Fibroblast of mammary gland (primary cell): ENCODE measurements around the gene MCF2L.

ENCODE experiments used
- DNase-seq: peaks from one replicate; pipeline ENCODE4 v3.0.0-alpha.2; 2010; ENCODE audit warnings: low read depth
- H3K4me3 ChIP-seq: 2 replicates; pipeline ENCODE4 v1.5.1; 2011; ENCODE audit warnings: low read depth, mild to moderate bottlenecking, low read length, moderate library complexity; ENCODE audit not compliant: control insufficient read depth
- CTCF ChIP-seq: conservative IDR thresholded peaks from 2 replicates; pipeline ENCODE4 v1.5.1; 2011; ENCODE audit warnings: low read depth, low read length, inconsistent platforms; ENCODE audit not compliant: control insufficient read depth, insufficient read depth

The MCF2L gene

GRCh38 chr13:112983428-112984196 lies 14.6 kb downstream of the MCF2L start:
- H3K4me3 ChIP-seq, result no peak overlapping the region
- no peak for TF ChIP-seq CTCF
- DNase-seq, result no peak

GRCh38 chr13:112984501-112984900 lies 15.5 kb downstream of the MCF2L start:
- H3K4me3 ChIP-seq, result no peak overlapping the region
- no peak for TF ChIP-seq CTCF
- DNase-seq, result no peak

GRCh38 chr13:112984954-112985802 lies 16.2 kb downstream of the MCF2L start:
- TF ChIP-seq CTCF, result no peak
- no peak overlapping the region for H3K4me3 ChIP-seq
- DNase-seq, result no peak

- no peak overlapping the region for H3K4me3 ChIP-seq
- DNase-seq, result no peak
- TF ChIP-seq CTCF, result no peak
Observed at GRCh38 chr13:112985803-112986408, 16.9 kb downstream of the MCF2L start.

GRCh38 chr13:112986470-112986869 lies 17.5 kb downstream of the MCF2L start:
- DNase-seq, result no peak
- no peak for TF ChIP-seq CTCF
- H3K4me3 ChIP-seq, result no peak overlapping the region

GRCh38 chr13:112986946-112987681 lies 18.1 kb downstream of the MCF2L start:
- no peak for TF ChIP-seq CTCF
- H3K4me3 ChIP-seq, result no peak overlapping the region
- no peak for DNase-seq
